RPMI7951 (cell line): ENCODE measurements around the gene FAM228A. TPM values are rescaled to one million over a fixed set of nuclear protein-coding genes. Genes with fewer than 3 reads are reported as not detected.
"Not testable (repeated sequence)": the region's sequence is repeated elsewhere in the genome, so short reads cannot be mapped to it uniquely, and the experiment has no call there.

Source experiments
- DNase-seq: peaks from one replicate; pipeline ENCODE4 v3.0.0-alpha.2; 2012; ENCODE audit warnings: low read depth
- total RNA-seq: library from RNA; depleted of rRNA; stranded (reverse); fragments of >200 nt; shearing (Covaris generic); gene quantifications from 2 replicates; pipeline ENCODE4 v1.2.3, GENCODE V29; 2014; rRNA removed

Gene FAM228A
- total RNA-seq = 0.29 and 0.36 TPM in 2 replicates

- DNase-seq = no peak
These were observed at the start of gene FAM228A for GRCh38 chr2:24174851-24175277. Gene FAM228A, plus strand, starts transcription at chr2:24175053. Its CDS starts 428 bp downstream, at chr2:24175481.

GRCh38 chr2:24125956-24126355 lies 48.9 kb upstream of the FAM228A start:
- no peak for DNase-seq

GRCh38 chr2:24132543-24132942 lies 42.3 kb upstream of the FAM228A start:
- no peak for DNase-seq

- DNase-seq = not testable (repeated sequence)
These were observed 34.5 kb upstream of the FAM228A start for GRCh38 chr2:24140305-24140704.

GRCh38 chr2:24147364-24147763 lies 27.5 kb upstream of the FAM228A start:
- no peak for DNase-seq

- DNase-seq = no peak
These were observed 22.2 kb upstream of the FAM228A start for GRCh38 chr2:24152413-24153197.

GRCh38 chr2:24153478-24153877 lies 21.4 kb upstream of the FAM228A start:
- DNase-seq = no peak

- DNase-seq = no peak
These were observed 16.7 kb upstream of the FAM228A start for GRCh38 chr2:24158131-24158530.

- DNase-seq = no peak
These were observed 15.1 kb upstream of the FAM228A start for GRCh38 chr2:24159708-24160107.

GRCh38 chr2:24160761-24161160 lies 14.1 kb upstream of the FAM228A start:
- DNase-seq = no peak

GRCh38 chr2:24162494-24162893 lies 12.4 kb upstream of the FAM228A start:
- DNase-seq = no peak

- DNase-seq = no peak
These were observed 11.7 kb upstream of the FAM228A start for GRCh38 chr2:24163186-24163585.

GRCh38 chr2:24163601-24164000 lies 11.3 kb upstream of the FAM228A start:
- no peak for DNase-seq

GRCh38 chr2:24164416-24164973 lies 10.4 kb upstream of the FAM228A start:
- DNase-seq = peak; percentile 23

GRCh38 chr2:24169023-24169422 lies 5.8 kb upstream of the FAM228A start:
- no peak for DNase-seq

- DNase-seq = no peak
These were observed 856 bp downstream of the FAM228A start for GRCh38 chr2:24175631-24176187.

- no peak for DNase-seq
These were observed 1.5 kb downstream of the FAM228A start for GRCh38 chr2:24176326-24176725.

GRCh38 chr2:24179683-24180082 lies 4.8 kb downstream of the FAM228A start:
- no peak for DNase-seq

GRCh38 chr2:24181849-24182248 lies 7.0 kb downstream of the FAM228A start:
- no peak for DNase-seq

- no peak for DNase-seq
These were observed 7.7 kb downstream of the FAM228A start for GRCh38 chr2:24182507-24182906.

- no peak for DNase-seq
These were observed 8.7 kb downstream of the FAM228A start for GRCh38 chr2:24183366-24184069.

- DNase-seq = no peak
These were observed 14.7 kb downstream of the FAM228A start for GRCh38 chr2:24189551-24189950.
